WTC11 (cell line): Measurements from ENCODE around the gene CRADD.

Experiments
- ZNF317 ChIP-seq: sonication (generic); formaldehyde crosslinking; IDR thresholded peaks from 2 replicates; pipeline ENCODE4 v1.8.1; 2023; ENCODE audit warnings: low read depth, mild to moderate bottlenecking, moderate library complexity, missing genetic modification reagents, borderline replicate concordance
- TF ChIP-seq, protein P1 (sequence below): sonication (generic); formaldehyde crosslinking; IDR thresholded peaks from 2 replicates; pipeline ENCODE4 v1.8.1; 2022; ENCODE audit warnings: mild to moderate bottlenecking, missing genetic modification reagents, moderate library complexity, borderline replicate concordance
- TF ChIP-seq, protein P2 (sequence below): sonication (generic); formaldehyde crosslinking; IDR thresholded peaks from 2 replicates; pipeline ENCODE4 v1.8.1; 2022; ENCODE audit warnings: mild to moderate bottlenecking, moderate library complexity, missing genetic modification reagents

DNA sequence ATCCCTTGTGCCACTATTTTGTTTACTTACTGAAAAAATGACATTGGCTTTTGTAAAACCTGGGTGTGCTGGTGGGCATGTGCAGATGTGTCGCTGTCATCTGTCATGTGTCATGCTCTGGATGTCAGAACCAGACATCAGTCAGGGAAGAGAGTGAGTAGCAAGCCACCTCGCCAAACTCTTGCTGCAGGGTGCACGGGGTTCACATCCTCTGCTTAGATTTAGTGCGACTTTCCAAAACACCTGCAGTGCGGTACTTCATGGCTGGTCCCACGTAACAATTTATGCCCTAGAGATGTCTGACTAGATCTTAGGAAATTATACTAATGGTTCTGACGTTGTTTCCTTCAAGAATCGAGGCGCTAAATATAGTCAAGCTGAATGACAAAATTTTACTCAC is 106.7 kb downstream of the CRADD start:
- TF ChIP-seq, protein P1, sequence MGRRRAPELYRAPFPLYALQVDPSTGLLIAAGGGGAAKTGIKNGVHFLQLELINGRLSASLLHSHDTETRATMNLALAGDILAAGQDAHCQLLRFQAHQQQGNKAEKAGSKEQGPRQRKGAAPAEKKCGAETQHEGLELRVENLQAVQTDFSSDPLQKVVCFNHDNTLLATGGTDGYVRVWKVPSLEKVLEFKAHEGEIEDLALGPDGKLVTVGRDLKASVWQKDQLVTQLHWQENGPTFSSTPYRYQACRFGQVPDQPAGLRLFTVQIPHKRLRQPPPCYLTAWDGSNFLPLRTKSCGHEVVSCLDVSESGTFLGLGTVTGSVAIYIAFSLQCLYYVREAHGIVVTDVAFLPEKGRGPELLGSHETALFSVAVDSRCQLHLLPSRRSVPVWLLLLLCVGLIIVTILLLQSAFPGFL (CRISPR knock-in tag), result no peak
- no peak for TF ChIP-seq ZNF317 (CRISPR knock-in tag)
- TF ChIP-seq, protein P2, sequence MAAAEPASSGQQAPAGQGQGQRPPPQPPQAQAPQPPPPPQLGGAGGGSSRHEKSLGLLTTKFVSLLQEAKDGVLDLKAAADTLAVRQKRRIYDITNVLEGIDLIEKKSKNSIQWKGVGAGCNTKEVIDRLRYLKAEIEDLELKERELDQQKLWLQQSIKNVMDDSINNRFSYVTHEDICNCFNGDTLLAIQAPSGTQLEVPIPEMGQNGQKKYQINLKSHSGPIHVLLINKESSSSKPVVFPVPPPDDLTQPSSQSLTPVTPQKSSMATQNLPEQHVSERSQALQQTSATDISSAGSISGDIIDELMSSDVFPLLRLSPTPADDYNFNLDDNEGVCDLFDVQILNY (CRISPR knock-in tag), result no peak
